Measurements from ENCODE around the gene ZC3H7A. TPM values are rescaled to one million over a fixed set of nuclear protein-coding genes. Genes with fewer than 3 reads are reported as not detected.

The ZC3H7A gene
- total and polyA plus RNA-seq, 2 of the 4 experiments (the other 2 are of a cell fraction), result 22.2 to 53.9 TPM

- H3K36me3 ChIP-seq (ENCODE audit: control insufficient read depth, insufficient read depth, low read length), result peaks cover 31% of the 10 kb centered on the region
- H4K5ac ChIP-seq (ENCODE audit: low read depth, low read length), result no peak overlapping the region
- no peak overlapping the region for H2AFZ ChIP-seq (replicated peaks; ENCODE audit: low read length, poor library complexity)
- H3K4me3 ChIP-seq (ENCODE audit: insufficient read depth, low read depth, low read length), result no peak overlapping the region
- H3K9me1 ChIP-seq (ENCODE audit: insufficient read depth, low read length), result no peaks in the 10 kb centered on the region
- H3K23ac ChIP-seq (ENCODE audit: low read depth, low read length), result no peak overlapping the region
- H4K8ac ChIP-seq (ENCODE audit: low read depth in 2 of 2, low read length in 2 of 2), result no peak overlapping the region
- no peak for TF ChIP-seq CEBPB (IDR thresholded peaks at IDR 0.05; ENCODE audit: low read depth, low read length)
- no peak for TF ChIP-seq MAFK (IDR thresholded peaks at IDR 0.05; ENCODE audit: low read depth, low read length)
- no peak for TF ChIP-seq USF2 (IDR thresholded peaks at IDR 0.05; ENCODE audit: low read depth, low read length)
- TF ChIP-seq CTCF (conservative IDR thresholded peaks at IDR 0.05; ENCODE audit: low read depth, low read length), result no peak
- TF ChIP-seq MAZ (IDR thresholded peaks at IDR 0.05; ENCODE audit: borderline replicate concordance, low read depth, low read length), result no peak
- TF ChIP-seq CHD1 (IDR thresholded peaks at IDR 0.05; ENCODE audit: low read depth, low read length), result no peak
- no peak for TF ChIP-seq NFE2L2 (IDR thresholded peaks at IDR 0.05; ENCODE audit: low read depth, low read length)
- TF ChIP-seq ELK1 (IDR thresholded peaks at IDR 0.05; ENCODE audit: borderline replicate concordance, low read depth, low read length), result no peak
- no peak overlapping the region for H2BK15ac ChIP-seq (ENCODE audit: low read depth, low read length)
- in situ Hi-C loops (cut with MboI; ENCODE audit: low sequenced_read_pairs), result loop anchor here (10.0 kb wide), 1 partner anchor 753 kb away; no protein-coding TSS in a partner anchor
- H3K27me3 ChIP-seq (ENCODE audit: control insufficient read depth, insufficient read depth, low read length), result no peaks in the 10 kb centered on the region
- ATAC-seq (ENCODE audit: low read depth) (no peak; the same call in 1 of the 2 replicates), DNase-seq (no peak)
- no peak overlapping the region for H2BK120ac ChIP-seq (ENCODE audit: low read depth, low read length)
- dilution Hi-C loops (cut with HindIII; ENCODE audit: low sequenced_read_pairs, unreplicated experiment), result no loop called here
- POLR2A ChIA-PET (ENCODE audit: unreplicated experiment), result interaction anchor here (0.6 kb wide), 1 partner anchor 86 kb away, joined by 11 read pairs; no protein-coding TSS in a partner anchor
- H3K79me1 ChIP-seq (ENCODE audit: low read depth in 1 of 2, low read length in 2 of 2), result peaks cover 20 to 23% of the 10 kb centered on the region in 2 experiments
- intact Hi-C loops (cut with micrococcal nuclease), result loop anchor here (10.0 kb wide), 1 partner anchor 753 kb away; no protein-coding TSS in a partner anchor
- H4K91ac ChIP-seq (ENCODE audit: insufficient read depth, low read depth, low read length), result no peak overlapping the region
- peaks cover 2% of the 10 kb centered on the region for H3K4me1 ChIP-seq (ENCODE audit: control insufficient read depth, insufficient read depth, low read length)
- no peaks in the 10 kb centered on the region for H3K9me3 ChIP-seq (ENCODE audit: control insufficient read depth, insufficient read depth, low read length)
- CTCF ChIA-PET, result interaction anchor here (1.4 kb wide), 1 partner anchor 9 kb away, joined by 3 read pairs; no protein-coding TSS in a partner anchor
- BruUV-seq (replicated peaks), result no TSS peak
- H2BK5ac ChIP-seq (ENCODE audit: low read depth, low read length, poor library complexity, severe bottlenecking), result no peak overlapping the region
- H2BK20ac ChIP-seq (ENCODE audit: low read depth, low read length), result no peak overlapping the region
- H3K56ac ChIP-seq (ENCODE audit: extremely low read depth, insufficient read depth, low read length), result no peak overlapping the region
- no peak overlapping the region for H3K9ac ChIP-seq (ENCODE audit: low read depth, low read length)
- H4K20me1 ChIP-seq (ENCODE audit: insufficient read depth, low read length), result peaks cover 5% of the 10 kb centered on the region; the same call in 1 of the 2 replicates
- WGBS, 2 experiments (ENCODE audit: extremely low coverage in 2 of 2, insufficient read length in 1 of 2), result 40% methylated on average over 1 of the region's 5 CpGs; no CpG with 5 or more reads in 1 of the 2 experiments
- H2AK5ac ChIP-seq (ENCODE audit: low read depth, low read length), result no peak overlapping the region
- H3K27ac ChIP-seq (ENCODE audit: insufficient read depth, low read length), result peak overlapping the region; percentile 48; the same call in 1 of the 2 replicates
- H3K4ac ChIP-seq (ENCODE audit: low read depth, low read length), result no peak overlapping the region
- no peak overlapping the region for H3K14ac ChIP-seq (replicated peaks; ENCODE audit: low read depth, low read length)
- no peak overlapping the region for H3K18ac ChIP-seq (ENCODE audit: low read depth, low read length)
- H2AK9ac ChIP-seq (replicated peaks; ENCODE audit: low read depth, low read length, poor library complexity), result no peak overlapping the region
- no peak overlapping the region for H3K4me2 ChIP-seq (ENCODE audit: low read depth, low read length)
Measured at GRCh38 chr16:11717811-11718210, 79.2 kb downstream of the ZC3H7A start.

Data from IMR-90 (cell line).